Fibroblast of skin of abdomen (primary cell): ENCODE results near the gene KCNG2.

ENCODE experiments used
- DNase-seq: peaks from one replicate; pipeline ENCODE4 v3.0.0-alpha.2; 2013

KCNG2 gene

GRCh38 chr18:79927607-79928562, 130.1 kb downstream of the KCNG2 start:
- DNase-seq: no peak

- DNase-seq: no peak
Measured at GRCh38 chr18:79928563-79928960, 130.8 kb downstream of the KCNG2 start.

GRCh38 chr18:79930020-79930642, 132.4 kb downstream of the KCNG2 start:
- no peak for DNase-seq

GRCh38 chr18:79931475-79931874, 133.7 kb downstream of the KCNG2 start:
- DNase-seq: no peak

GRCh38 chr18:79932907-79933306, 135.2 kb downstream of the KCNG2 start:
- DNase-seq: no peak

- DNase-seq: peak; percentile 79
Measured at GRCh38 chr18:79933765-79934164, 136.0 kb downstream of the KCNG2 start.

- no peak for DNase-seq
Measured at GRCh38 chr18:79934311-79935097, 136.8 kb downstream of the KCNG2 start.

- DNase-seq: no peak
Measured at GRCh38 chr18:79935098-79935480, 137.4 kb downstream of the KCNG2 start.

GRCh38 chr18:79935499-79935898, 137.8 kb downstream of the KCNG2 start:
- DNase-seq: no peak

GRCh38 chr18:79935925-79936324, 138.2 kb downstream of the KCNG2 start:
- DNase-seq: no peak

GRCh38 chr18:79936641-79937040, 138.9 kb downstream of the KCNG2 start:
- no peak for DNase-seq

GRCh38 chr18:79937103-79937860, 139.5 kb downstream of the KCNG2 start:
- DNase-seq: no peak

GRCh38 chr18:79938196-79938595, 140.5 kb downstream of the KCNG2 start:
- DNase-seq: no peak

- no peak for DNase-seq
Measured at GRCh38 chr18:79939096-79939495, 141.4 kb downstream of the KCNG2 start.

- no peak for DNase-seq
Measured at GRCh38 chr18:79940126-79940813, 142.5 kb downstream of the KCNG2 start.

- no peak for DNase-seq
Measured at GRCh38 chr18:79940814-79941472, 143.2 kb downstream of the KCNG2 start.

- no peak for DNase-seq
Measured at GRCh38 chr18:79941473-79942119, 143.9 kb downstream of the KCNG2 start.

GRCh38 chr18:79942211-79942610, 144.5 kb downstream of the KCNG2 start:
- DNase-seq: no peak

GRCh38 chr18:79942786-79943607, 145.3 kb downstream of the KCNG2 start:
- DNase-seq: no peak
